ENCODE data around the gene MID1IP1. TPM values are rescaled to one million over a fixed set of nuclear protein-coding genes. Genes with fewer than 3 reads are reported as not detected.

The MID1IP1 gene
- total RNA-seq, 1 donor from 2014 or later: 44.9 TPM

DNA sequence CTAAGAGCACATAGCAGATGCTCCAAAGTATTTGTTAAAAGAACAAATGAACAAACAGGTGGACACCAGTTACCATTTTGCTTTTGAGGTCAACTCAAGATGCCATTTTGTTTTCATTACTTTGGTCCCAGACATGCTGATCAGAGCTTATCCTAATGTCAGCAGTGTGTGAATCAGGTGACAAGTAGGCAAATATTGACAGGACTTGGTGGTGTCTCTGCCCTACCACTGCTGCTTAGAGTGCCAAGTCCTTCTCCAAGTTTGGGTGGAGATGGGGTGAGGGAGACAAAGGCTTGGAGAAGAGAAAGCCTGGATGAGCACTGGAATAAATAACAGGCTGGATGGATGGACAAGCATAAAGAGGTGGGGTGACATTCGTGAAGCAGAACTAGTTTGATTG lies 38.7 kb downstream of the MID1IP1 start:
- Mint-ChIP-seq H3K27me3 (ENCODE audit: unreplicated experiment) (no peaks in the 10 kb centered on the region), H3K4me1 (ENCODE audit: low read depth, unreplicated experiment) (no peaks in the 10 kb centered on the region), H3K27ac (ENCODE audit: unreplicated experiment) (no peak overlapping the region), H3K4me3 (ENCODE audit: unreplicated experiment) (no peak overlapping the region), H3K9me3 (ENCODE audit: unreplicated experiment) (no peaks in the 10 kb centered on the region), H3K36me3 (ENCODE audit: unreplicated experiment) (no peaks in the 10 kb centered on the region)
- no peak for DNase-seq
- TF ChIP-seq, protein P1, sequence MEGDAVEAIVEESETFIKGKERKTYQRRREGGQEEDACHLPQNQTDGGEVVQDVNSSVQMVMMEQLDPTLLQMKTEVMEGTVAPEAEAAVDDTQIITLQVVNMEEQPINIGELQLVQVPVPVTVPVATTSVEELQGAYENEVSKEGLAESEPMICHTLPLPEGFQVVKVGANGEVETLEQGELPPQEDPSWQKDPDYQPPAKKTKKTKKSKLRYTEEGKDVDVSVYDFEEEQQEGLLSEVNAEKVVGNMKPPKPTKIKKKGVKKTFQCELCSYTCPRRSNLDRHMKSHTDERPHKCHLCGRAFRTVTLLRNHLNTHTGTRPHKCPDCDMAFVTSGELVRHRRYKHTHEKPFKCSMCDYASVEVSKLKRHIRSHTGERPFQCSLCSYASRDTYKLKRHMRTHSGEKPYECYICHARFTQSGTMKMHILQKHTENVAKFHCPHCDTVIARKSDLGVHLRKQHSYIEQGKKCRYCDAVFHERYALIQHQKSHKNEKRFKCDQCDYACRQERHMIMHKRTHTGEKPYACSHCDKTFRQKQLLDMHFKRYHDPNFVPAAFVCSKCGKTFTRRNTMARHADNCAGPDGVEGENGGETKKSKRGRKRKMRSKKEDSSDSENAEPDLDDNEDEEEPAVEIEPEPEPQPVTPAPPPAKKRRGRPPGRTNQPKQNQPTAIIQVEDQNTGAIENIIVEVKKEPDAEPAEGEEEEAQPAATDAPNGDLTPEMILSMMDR (IDR thresholded peaks at IDR 0.05; ENCODE audit: partially characterized antibody, unreplicated experiment): no peak

DNA sequence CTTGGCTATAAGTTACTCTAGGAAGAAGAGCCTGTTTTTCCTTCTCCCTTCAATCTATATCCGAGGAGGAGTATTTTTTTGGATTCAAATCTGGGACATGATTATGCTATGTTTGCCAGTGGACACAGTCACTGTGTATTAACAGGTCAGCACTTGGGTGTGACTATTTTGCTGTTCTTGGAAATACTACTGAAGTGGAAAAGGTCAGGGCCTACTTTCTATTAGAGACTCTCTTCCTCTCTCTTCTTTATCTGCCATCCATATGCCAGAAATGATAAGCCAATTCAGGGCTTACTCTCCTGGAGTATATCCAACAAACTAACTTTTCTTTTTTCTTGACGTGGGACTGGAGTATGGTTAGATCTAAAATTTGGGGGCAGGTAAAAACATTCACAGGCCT lies 40.5 kb downstream of the MID1IP1 start:
- no peaks in the 10 kb centered on the region for H3K4me1 Mint-ChIP-seq (ENCODE audit: low read depth, unreplicated experiment)
- no peaks in the 10 kb centered on the region for H3K36me3 Mint-ChIP-seq (ENCODE audit: unreplicated experiment)
- no peak overlapping the region for H3K27ac Mint-ChIP-seq (ENCODE audit: unreplicated experiment)
- H3K4me3 Mint-ChIP-seq (ENCODE audit: unreplicated experiment): no peak overlapping the region
- no peak for DNase-seq
- TF ChIP-seq, protein P1 (IDR thresholded peaks at IDR 0.05; ENCODE audit: partially characterized antibody, unreplicated experiment): no peak
- peaks cover 4% of the 10 kb centered on the region for H3K27me3 Mint-ChIP-seq (ENCODE audit: unreplicated experiment)
- H3K9me3 Mint-ChIP-seq (ENCODE audit: unreplicated experiment): no peaks in the 10 kb centered on the region

DNA sequence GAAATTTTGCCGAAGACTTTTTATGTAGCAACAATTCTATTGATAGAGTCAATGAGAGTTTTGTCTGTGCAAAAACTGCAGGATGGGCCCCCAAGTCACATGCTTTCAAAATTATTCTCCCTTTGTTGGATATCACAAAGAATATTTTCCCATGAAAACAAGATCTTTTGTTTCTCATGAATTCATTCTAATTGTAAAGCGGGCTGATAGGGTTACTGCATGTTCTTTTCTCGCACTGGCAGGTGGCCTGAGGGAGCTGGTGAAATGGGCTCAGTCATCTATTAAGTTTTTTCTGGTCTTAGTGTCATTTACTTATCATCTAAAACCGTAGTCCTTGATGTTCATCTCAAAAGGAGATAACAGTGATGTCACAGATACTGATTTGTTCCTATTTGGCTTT lies 44.2 kb downstream of the MID1IP1 start:
- Mint-ChIP-seq H3K36me3 (ENCODE audit: unreplicated experiment) (no peaks in the 10 kb centered on the region), H3K4me3 (ENCODE audit: unreplicated experiment) (no peak overlapping the region), H3K27ac (ENCODE audit: unreplicated experiment) (no peak overlapping the region), H3K4me1 (ENCODE audit: low read depth, unreplicated experiment) (no peaks in the 10 kb centered on the region), H3K27me3 (ENCODE audit: unreplicated experiment) (peaks cover 4% of the 10 kb centered on the region), H3K9me3 (ENCODE audit: unreplicated experiment) (no peaks in the 10 kb centered on the region)
- TF ChIP-seq, protein P1 (IDR thresholded peaks at IDR 0.05; ENCODE audit: partially characterized antibody, unreplicated experiment): no peak
- no peak for DNase-seq

DNA sequence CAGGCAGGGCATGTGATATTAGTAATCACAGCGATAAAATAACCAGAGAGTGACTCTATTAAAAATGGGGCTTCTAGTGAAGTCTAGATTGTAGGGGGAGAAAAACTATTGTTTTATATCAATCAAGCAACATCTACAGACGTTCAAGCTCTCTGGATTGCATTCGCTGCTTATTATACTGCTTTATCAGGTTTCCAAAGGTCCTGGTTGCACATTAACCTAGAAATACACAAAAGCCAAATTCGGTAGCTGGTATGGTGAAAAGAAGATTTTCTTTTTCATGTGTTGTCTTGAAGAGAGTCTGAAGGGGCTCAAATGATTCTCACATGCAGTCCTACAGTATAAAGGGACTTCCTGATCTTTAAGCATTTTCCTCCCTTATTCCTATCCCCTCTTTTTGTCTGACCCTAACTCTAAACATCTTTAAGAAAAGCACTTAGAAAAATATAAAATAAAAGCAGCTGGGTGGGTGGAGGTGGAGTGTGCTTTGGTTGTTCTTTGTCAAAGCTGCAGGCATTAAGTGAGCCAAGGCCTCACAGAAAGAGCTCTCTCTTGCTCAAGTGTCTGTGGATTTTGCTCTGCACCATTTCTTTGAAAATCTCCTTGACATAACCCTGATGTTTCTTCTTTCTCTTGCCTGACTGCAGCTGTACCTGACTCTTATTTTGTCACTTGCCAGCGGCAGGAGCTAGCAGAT lies 46.1 kb downstream of the MID1IP1 start:
- TF ChIP-seq, protein P1 (IDR thresholded peaks at IDR 0.05; ENCODE audit: partially characterized antibody, unreplicated experiment): no peak
- no peak overlapping the region for H3K27ac Mint-ChIP-seq (ENCODE audit: unreplicated experiment)
- H3K4me3 Mint-ChIP-seq (ENCODE audit: unreplicated experiment): no peak overlapping the region
- H3K9me3 Mint-ChIP-seq (ENCODE audit: unreplicated experiment): no peaks in the 10 kb centered on the region
- DNase-seq: no peak
- no peaks in the 10 kb centered on the region for H3K4me1 Mint-ChIP-seq (ENCODE audit: low read depth, unreplicated experiment)
- peaks cover 4% of the 10 kb centered on the region for H3K27me3 Mint-ChIP-seq (ENCODE audit: unreplicated experiment)
- no peaks in the 10 kb centered on the region for H3K36me3 Mint-ChIP-seq (ENCODE audit: unreplicated experiment)

DNA sequence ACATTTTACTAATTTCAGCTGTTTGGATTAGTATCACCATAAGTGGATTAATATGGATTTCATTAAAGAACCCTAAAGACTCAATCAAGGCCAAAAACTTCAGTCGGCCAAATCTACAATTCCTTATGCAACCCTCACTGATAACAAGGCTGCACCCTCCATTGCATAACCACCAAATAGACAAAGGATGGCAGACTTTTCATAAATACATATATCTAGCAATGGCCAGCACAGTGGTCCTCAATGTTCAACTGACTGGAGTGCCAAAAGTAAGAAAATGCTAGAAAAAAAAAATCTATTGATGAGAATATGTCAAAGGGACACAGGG lies 46.6 kb downstream of the MID1IP1 start:
- Mint-ChIP-seq H3K4me3 (ENCODE audit: unreplicated experiment) (no peak overlapping the region), H3K27ac (ENCODE audit: unreplicated experiment) (no peak overlapping the region), H3K27me3 (ENCODE audit: unreplicated experiment) (peaks cover 4% of the 10 kb centered on the region), H3K4me1 (ENCODE audit: low read depth, unreplicated experiment) (no peaks in the 10 kb centered on the region), H3K36me3 (ENCODE audit: unreplicated experiment) (no peaks in the 10 kb centered on the region), H3K9me3 (ENCODE audit: unreplicated experiment) (no peaks in the 10 kb centered on the region)
- TF ChIP-seq, protein P1 (IDR thresholded peaks at IDR 0.05; ENCODE audit: partially characterized antibody, unreplicated experiment): no peak
- no peak for DNase-seq

All from glutamatergic neuron (in vitro differentiated cells).